Gastroesophageal sphincter (tissue), 4 donors: ENCODE results near the gene CD300LB. TPM values are rescaled to one million over a fixed set of nuclear protein-coding genes. Genes with fewer than 3 reads are reported as not detected.

Experiments
- ATAC-seq: fragments of 150-250 bp; one replicate; pipeline ENCODE4 v1.9.1; 2016; ENCODE audit warnings: mild to moderate bottlenecking, moderate library complexity
- H3K27ac ChIP-seq, 4 donors: fragments of 200-600 bp; sonication (generic) in 3 of 4; 1 replicate in 3 of 4; 2 replicates in 1 of 4; pipeline ENCODE4 v1.5.1; 2016 to 2019
- H3K27me3 ChIP-seq: fragments of 200-600 bp; sonication (generic); one replicate; pipeline ENCODE4 v1.5.1; 2019
- H3K36me3 ChIP-seq, 2 donors: fragments of 200-600 bp; sonication (generic); one replicate each; pipeline ENCODE4 v1.5.1; 2019; ENCODE audit warnings: control low read depth in 1 of 2
- H3K4me1 ChIP-seq, 3 donors: fragments of 200-600 bp; sonication (generic); 1 replicate in 2 of 3; 2 replicates in 1 of 3; pipeline ENCODE4 v1.5.1; 2016 to 2019; ENCODE audit warnings: control low read depth in 2 of 3
- H3K4me3 ChIP-seq, 2 donors: fragments of 200-600 bp; sonication (generic); one replicate each; pipeline ENCODE4 v1.5.1; 2019; ENCODE audit warnings: mild to moderate bottlenecking in 1 of 2, moderate library complexity in 1 of 2
- H3K9me3 ChIP-seq, 3 donors: fragments of 200-600 bp; sonication (generic); one replicate each; pipeline ENCODE4 v1.5.1; 2017 to 2019; ENCODE audit warnings: control low read depth in 2 of 3
- EP300 ChIP-seq: sonication (generic); formaldehyde crosslinking; IDR thresholded peaks from one replicate; pipeline ENCODE4 v1.6.1; 2017; ENCODE audit warnings: antibody characterized with exemption, mild to moderate bottlenecking
- POLR2A ChIP-seq, 2 donors: fragments of 450-650 bp; IDR thresholded peaks; one replicate each; pipeline ENCODE4 v1.6.1; 2017; ENCODE audit warnings: antibody characterized with exemption in 2 of 2, mild to moderate bottlenecking in 2 of 2, moderate library complexity in 1 of 2
- POLR2AphosphoS5 ChIP-seq: sonication (generic); formaldehyde crosslinking; IDR thresholded peaks from one replicate; pipeline ENCODE4 v1.6.1; 2017; ENCODE audit warnings: antibody characterized with exemption
- WGBS, 2 donors: methylation state at CpG; one replicate each; pipeline ENCODE4 v1.1.5; 2018; ENCODE audit warnings: low coverage in 1 of 2; 5-methylcytosine and 5-hydroxymethylcytosine counted together
- total RNA-seq, 4 donors: library from RNA; depleted of rRNA; stranded (reverse); fragments of >200 nt; gene quantifications; one replicate each; pipeline ENCODE4 v1.1.0, GENCODE V29; 2016
- TF ChIP-seq, protein P1 (sequence below), 4 experiments: fragments of 200-600 bp in 2 of 4; fragments of 450-650 bp in 2 of 4; sonication (generic) in 1 of 4; IDR thresholded peaks; one replicate each; pipeline ENCODE4 v1.5.1; 2017 to 2019; ENCODE audit warnings: antibody characterized with exemption in 4 of 4, mild to moderate bottlenecking in 2 of 4, moderate library complexity in 2 of 4

Gene CD300LB
- total RNA-seq, 4 donors from 2014 or later = 0.67 to 1.0 TPM; not detected in 2

DNA sequence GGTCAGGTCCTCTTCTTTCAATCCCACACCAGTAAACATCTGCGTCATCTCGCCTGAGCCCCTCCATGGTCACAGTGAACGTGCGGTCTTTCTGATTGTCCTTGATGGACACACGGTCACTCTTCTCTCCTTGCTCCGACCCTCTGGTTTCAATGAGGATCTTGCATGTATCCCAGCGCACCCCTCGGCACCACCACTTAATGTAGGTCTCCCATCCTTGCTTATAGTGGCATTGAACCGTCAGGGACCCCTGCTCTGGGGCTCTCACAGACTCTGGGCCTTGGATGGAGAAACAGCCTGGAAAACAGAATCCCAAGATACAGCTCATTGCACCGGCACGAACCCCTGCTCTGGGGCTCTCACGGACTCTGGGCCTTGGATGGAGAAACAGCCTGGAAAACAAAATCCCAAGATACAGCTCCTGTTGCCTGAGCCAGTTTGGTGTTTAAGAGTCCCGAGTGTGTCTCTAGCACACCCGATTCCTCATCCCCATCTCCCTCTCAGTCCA is 5.4 kb downstream of the CD300LB start:
- WGBS, 2 donors = 83 to 89% methylated on average over 9 to 14 of the region's 14 CpGs
- peaks cover 27% of the 10 kb centered on the region for H3K27me3 ChIP-seq
- H3K9me3 ChIP-seq = peaks cover 0 to 14% (median 0%) of the 10 kb centered on the region in 3 donors
- no peak overlapping the region for H3K4me3 ChIP-seq
- H3K4me1 ChIP-seq = no peaks in the 10 kb centered on the region
- H3K27ac ChIP-seq = no peak overlapping the region
- no peak for ATAC-seq
- no peak for TF ChIP-seq EP300
- no peak for TF ChIP-seq POLR2AphosphoS5
- no peak for TF ChIP-seq POLR2A (IDR thresholded peaks at IDR 0.05)
- TF ChIP-seq, protein P1, sequence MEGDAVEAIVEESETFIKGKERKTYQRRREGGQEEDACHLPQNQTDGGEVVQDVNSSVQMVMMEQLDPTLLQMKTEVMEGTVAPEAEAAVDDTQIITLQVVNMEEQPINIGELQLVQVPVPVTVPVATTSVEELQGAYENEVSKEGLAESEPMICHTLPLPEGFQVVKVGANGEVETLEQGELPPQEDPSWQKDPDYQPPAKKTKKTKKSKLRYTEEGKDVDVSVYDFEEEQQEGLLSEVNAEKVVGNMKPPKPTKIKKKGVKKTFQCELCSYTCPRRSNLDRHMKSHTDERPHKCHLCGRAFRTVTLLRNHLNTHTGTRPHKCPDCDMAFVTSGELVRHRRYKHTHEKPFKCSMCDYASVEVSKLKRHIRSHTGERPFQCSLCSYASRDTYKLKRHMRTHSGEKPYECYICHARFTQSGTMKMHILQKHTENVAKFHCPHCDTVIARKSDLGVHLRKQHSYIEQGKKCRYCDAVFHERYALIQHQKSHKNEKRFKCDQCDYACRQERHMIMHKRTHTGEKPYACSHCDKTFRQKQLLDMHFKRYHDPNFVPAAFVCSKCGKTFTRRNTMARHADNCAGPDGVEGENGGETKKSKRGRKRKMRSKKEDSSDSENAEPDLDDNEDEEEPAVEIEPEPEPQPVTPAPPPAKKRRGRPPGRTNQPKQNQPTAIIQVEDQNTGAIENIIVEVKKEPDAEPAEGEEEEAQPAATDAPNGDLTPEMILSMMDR (IDR thresholded peaks at IDR 0.05) = no peak
- no peaks in the 10 kb centered on the region for H3K36me3 ChIP-seq

DNA sequence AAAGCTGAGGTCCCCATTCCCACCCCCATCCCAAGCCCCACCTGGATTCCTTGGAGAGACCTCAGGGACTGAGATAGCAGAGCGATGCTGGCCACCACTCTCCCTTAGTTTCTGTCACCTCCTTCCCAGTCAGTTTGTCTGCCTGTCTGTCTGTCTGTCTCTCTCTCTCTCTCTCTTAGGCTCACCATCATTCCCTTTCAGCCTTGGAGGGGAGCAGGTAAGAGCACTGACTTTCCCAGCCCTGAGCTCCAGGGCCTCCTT is 5.9 kb downstream of the CD300LB start:
- H3K36me3 ChIP-seq = no peaks in the 10 kb centered on the region
- H3K27ac ChIP-seq = no peak overlapping the region
- ATAC-seq = no peak
- H3K9me3 ChIP-seq = peaks cover 0 to 14% (median 0%) of the 10 kb centered on the region in 3 donors
- WGBS, 2 donors = 89% methylated on average over 1 of the region's 1 CpG; no CpG with 5 or more reads in 1 of the 2 donors
- H3K4me1 ChIP-seq = no peaks in the 10 kb centered on the region
- H3K27me3 ChIP-seq = peaks cover 26% of the 10 kb centered on the region
- TF ChIP-seq, protein P1 (IDR thresholded peaks at IDR 0.05) = no peak
- TF ChIP-seq POLR2A (IDR thresholded peaks at IDR 0.05) = no peak
- TF ChIP-seq POLR2AphosphoS5 = no peak
- TF ChIP-seq EP300 = no peak
- H3K4me3 ChIP-seq = no peak overlapping the region

DNA sequence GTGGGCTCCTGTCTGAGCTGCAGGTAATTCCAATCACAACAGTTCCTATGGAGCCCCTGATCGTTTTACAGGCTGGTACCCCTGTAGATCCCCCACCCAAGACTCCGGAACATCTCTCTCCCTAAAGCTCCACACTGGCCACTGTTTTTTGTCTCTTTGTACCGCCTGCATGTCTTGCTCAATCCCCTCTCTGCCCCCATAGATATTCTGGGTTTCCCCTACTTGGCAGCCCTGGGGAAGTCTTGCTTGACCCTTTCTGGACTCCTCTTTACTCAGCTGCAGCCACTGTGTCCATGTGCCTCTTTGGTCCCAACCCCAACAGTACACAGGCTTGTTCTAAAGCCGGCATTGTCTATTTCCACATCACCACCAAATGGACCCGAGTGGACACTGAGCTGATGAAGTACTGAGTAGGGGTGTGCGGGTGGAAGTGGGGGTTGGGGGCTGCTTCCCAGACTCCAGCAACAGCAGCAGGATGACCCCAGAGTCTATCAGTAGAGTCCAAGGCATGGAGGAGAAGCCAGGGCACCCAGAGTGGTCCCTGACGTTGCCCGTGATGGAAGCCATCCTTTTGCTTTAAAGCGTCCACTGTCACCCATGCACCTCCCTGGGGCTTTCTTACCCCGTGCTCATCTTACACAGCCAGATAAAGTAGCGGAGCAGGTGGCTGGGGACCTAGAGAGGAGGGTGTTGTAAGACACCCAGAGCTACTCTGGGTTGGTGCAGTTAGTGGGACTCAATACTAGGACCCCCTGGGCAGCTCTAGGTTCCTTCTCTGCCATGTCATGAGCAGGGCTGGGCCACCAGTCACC is 6.4 kb downstream of the CD300LB start:
- Histone ChIP-seq H3K4me1 (no peaks in the 10 kb centered on the region), H3K27ac (no peak overlapping the region), H3K27me3 (peaks cover 26% of the 10 kb centered on the region), H3K4me3 (no peak overlapping the region), H3K9me3 (peaks cover 0 to 14% (median 0%) of the 10 kb centered on the region in 3 donors), H3K36me3 (no peaks in the 10 kb centered on the region)
- WGBS, 2 donors = 57 to 68% methylated on average over 3 of the region's 11 CpGs
- TF ChIP-seq, protein P1 (IDR thresholded peaks at IDR 0.05) = no peak
- TF ChIP-seq POLR2A (IDR thresholded peaks at IDR 0.05) = no peak
- TF ChIP-seq EP300 = no peak
- no peak for TF ChIP-seq POLR2AphosphoS5
- ATAC-seq = no peak

GRCh38 chr17:74523308-74523707 is 8.0 kb downstream of the CD300LB start:
- 80 to 100% methylated on average over 1 to 2 of the region's 3 CpGs for WGBS, 2 donors
- Histone ChIP-seq H3K27me3 (peaks cover 26% of the 10 kb centered on the region), H3K9me3 (peaks cover 0 to 14% (median 0%) of the 10 kb centered on the region in 3 donors), H3K27ac (no peak overlapping the region), H3K4me3 (no peak overlapping the region), H3K36me3 (no peaks in the 10 kb centered on the region), H3K4me1 (no peaks in the 10 kb centered on the region)
- no peak for ATAC-seq
- TF ChIP-seq POLR2AphosphoS5 = no peak
- TF ChIP-seq POLR2A (IDR thresholded peaks at IDR 0.05) = no peak
- TF ChIP-seq EP300 = no peak
- TF ChIP-seq, protein P1 (IDR thresholded peaks at IDR 0.05) = no peak
